T-helper 17 cell (primary cell): ENCODE results near the gene ZFAND3. TPM values are rescaled to one million over a fixed set of nuclear protein-coding genes. Genes with fewer than 3 reads are reported as not detected.

Experiments used
- ATAC-seq: fragments of 150-1000 bp; cut with Tn5 transposase; 2 replicates; pipeline ENCODE4 v1.10.0; 2021; ENCODE audit warnings: mild to moderate bottlenecking, moderate library complexity
- DNase-seq, 3 donors: peaks; one replicate each; pipeline versions ENCODE4 v3.0.0 to v3.0.0-alpha.2; 2020 to 2021
- H3K9me3 ChIP-seq: one replicate; pipeline ENCODE4 v1.7.0; 2013; ENCODE audit warnings: low read length, mild to moderate bottlenecking; ENCODE audit not compliant: control insufficient read depth, poor library complexity, severe bottlenecking
- H3K27ac Mint-ChIP-seq: one replicate; pipeline ENCODE4 v1.8.0; 2022; ENCODE audit warnings: mild to moderate bottlenecking, moderate library complexity, mixed read lengths
- H3K27me3 Mint-ChIP-seq: one replicate; pipeline ENCODE4 v1.8.0; 2022; ENCODE audit warnings: mixed read lengths
- H3K36me3 Mint-ChIP-seq: one replicate; pipeline ENCODE4 v1.8.0; 2022; ENCODE audit warnings: low read depth, mixed read lengths
- H3K4me1 Mint-ChIP-seq: one replicate; pipeline ENCODE4 v1.8.0; 2022; ENCODE audit warnings: mild to moderate bottlenecking, mixed read lengths
- H3K4me3 Mint-ChIP-seq: one replicate; pipeline ENCODE4 v1.8.0; 2022; ENCODE audit warnings: mild to moderate bottlenecking, moderate library complexity, mixed read lengths
- total RNA-seq, 4 donors: library from RNA in 2 of 4; stranded (reverse) in 2 of 4; gene quantifications; one replicate each; pipeline ENCODE4 v1.2.3 and lab custom pipeline; 2022 to 2026

The ZFAND3 gene
- total RNA-seq, 2 donors from 2014 or later, result 48.6 to 61.0 TPM

GRCh38 chr6:38174315-38174714 lies 354.8 kb downstream of the ZFAND3 start:
- H3K27me3 Mint-ChIP-seq, result no peaks in the 10 kb centered on the region
- H3K4me3 Mint-ChIP-seq, result no peak overlapping the region
- peaks cover 12% of the 10 kb centered on the region for H3K4me1 Mint-ChIP-seq
- DNase-seq, result no peak
- peaks cover 4% of the 10 kb centered on the region for H3K36me3 Mint-ChIP-seq
- no peak for ATAC-seq
- no peaks in the 10 kb centered on the region for H3K9me3 ChIP-seq
- H3K27ac Mint-ChIP-seq, result peak overlapping the region; percentile 57

GRCh38 chr6:38174806-38175495 lies 355.4 kb downstream of the ZFAND3 start:
- Mint-ChIP-seq H3K36me3 (peaks cover 4% of the 10 kb centered on the region), H3K4me3 (no peak overlapping the region), H3K27ac (peak overlapping the region; percentile 57), H3K27me3 (no peaks in the 10 kb centered on the region), H3K4me1 (peaks cover 12% of the 10 kb centered on the region)
- DNase-seq, result no peak
- no peak for ATAC-seq
- H3K9me3 ChIP-seq, result no peaks in the 10 kb centered on the region

- H3K27ac Mint-ChIP-seq, result peak overlapping the region; percentile 57
- no peak for ATAC-seq
- H3K27me3 Mint-ChIP-seq, result no peaks in the 10 kb centered on the region
- no peak for DNase-seq
- H3K4me3 Mint-ChIP-seq, result no peak overlapping the region
- peaks cover 12% of the 10 kb centered on the region for H3K4me1 Mint-ChIP-seq
- no peaks in the 10 kb centered on the region for H3K9me3 ChIP-seq
- peaks cover 4% of the 10 kb centered on the region for H3K36me3 Mint-ChIP-seq
These were observed 356.3 kb downstream of the ZFAND3 start for GRCh38 chr6:38175786-38176185.

- Mint-ChIP-seq H3K4me1 (peaks cover 15% of the 10 kb centered on the region), H3K27me3 (no peaks in the 10 kb centered on the region), H3K36me3 (peaks cover 4% of the 10 kb centered on the region), H3K4me3 (peak overlapping the region; percentile 33), H3K27ac (peak overlapping the region; percentile 89)
- no peaks in the 10 kb centered on the region for H3K9me3 ChIP-seq
- no peak for DNase-seq
- no peak for ATAC-seq
These were observed 357.5 kb downstream of the ZFAND3 start for GRCh38 chr6:38176797-38177751.

- Mint-ChIP-seq H3K27ac (peak overlapping the region; percentile 89), H3K4me1 (peaks cover 15% of the 10 kb centered on the region), H3K36me3 (peaks cover 4% of the 10 kb centered on the region), H3K4me3 (peak overlapping the region; percentile 43), H3K27me3 (no peaks in the 10 kb centered on the region)
- no peak for DNase-seq
- ATAC-seq, result no peak
- no peaks in the 10 kb centered on the region for H3K9me3 ChIP-seq
These were observed 358.5 kb downstream of the ZFAND3 start for GRCh38 chr6:38177882-38178583.

- no peaks in the 10 kb centered on the region for H3K9me3 ChIP-seq
- peak overlapping the region; percentile 43 for H3K4me3 Mint-ChIP-seq
- peaks cover 12% of the 10 kb centered on the region for H3K4me1 Mint-ChIP-seq
- ATAC-seq (no peak), DNase-seq (no peak)
- H3K36me3 Mint-ChIP-seq, result peaks cover 4% of the 10 kb centered on the region
- H3K27me3 Mint-ChIP-seq, result no peaks in the 10 kb centered on the region
- H3K27ac Mint-ChIP-seq, result no peak overlapping the region
These were observed 359.0 kb downstream of the ZFAND3 start for GRCh38 chr6:38178584-38178886.

GRCh38 chr6:38179300-38179699 lies 359.8 kb downstream of the ZFAND3 start:
- Mint-ChIP-seq H3K4me3 (no peak overlapping the region), H3K27me3 (no peaks in the 10 kb centered on the region), H3K4me1 (peaks cover 15% of the 10 kb centered on the region), H3K36me3 (peaks cover 4% of the 10 kb centered on the region), H3K27ac (peak overlapping the region; percentile 6)
- H3K9me3 ChIP-seq, result no peaks in the 10 kb centered on the region
- DNase-seq (no peak), ATAC-seq (no peak)

GRCh38 chr6:38179794-38180430 lies 360.4 kb downstream of the ZFAND3 start:
- Mint-ChIP-seq H3K4me1 (peaks cover 15% of the 10 kb centered on the region), H3K36me3 (peaks cover 4% of the 10 kb centered on the region), H3K27me3 (no peaks in the 10 kb centered on the region), H3K27ac (peak overlapping the region; percentile 6), H3K4me3 (no peak overlapping the region)
- DNase-seq, result no peak
- ATAC-seq, result no peak
- H3K9me3 ChIP-seq, result no peaks in the 10 kb centered on the region

- ATAC-seq (no peak), DNase-seq (no peak)
- Mint-ChIP-seq H3K27ac (peak overlapping the region; percentile 74), H3K36me3 (peaks cover 4% of the 10 kb centered on the region), H3K4me1 (peaks cover 15% of the 10 kb centered on the region), H3K4me3 (no peak overlapping the region), H3K27me3 (no peaks in the 10 kb centered on the region)
- H3K9me3 ChIP-seq, result no peaks in the 10 kb centered on the region
These were observed 361.1 kb downstream of the ZFAND3 start for GRCh38 chr6:38180586-38180985.

GRCh38 chr6:38182426-38182825 lies 362.9 kb downstream of the ZFAND3 start:
- Mint-ChIP-seq H3K27ac (no peak overlapping the region), H3K4me1 (peaks cover 19% of the 10 kb centered on the region)

GRCh38 chr6:38183856-38184584 lies 364.5 kb downstream of the ZFAND3 start:
- DNase-seq (no peak), ATAC-seq (no peak)
- peak overlapping the region; percentile 77 for H3K27ac Mint-ChIP-seq
- peaks cover 16% of the 10 kb centered on the region for H3K4me1 Mint-ChIP-seq
- H3K4me3 Mint-ChIP-seq, result no peak overlapping the region
- H3K27me3 Mint-ChIP-seq, result no peaks in the 10 kb centered on the region
- H3K9me3 ChIP-seq, result no peaks in the 10 kb centered on the region
- H3K36me3 Mint-ChIP-seq, result peaks cover 6% of the 10 kb centered on the region

More at GRCh38 chr6:38182426-38182825, 362.9 kb downstream of the ZFAND3 start:
- ATAC-seq, result no peak
- no peak overlapping the region for H3K4me3 Mint-ChIP-seq
- no peaks in the 10 kb centered on the region for H3K9me3 ChIP-seq
- H3K27me3 Mint-ChIP-seq, result no peaks in the 10 kb centered on the region
- peaks cover 3% of the 10 kb centered on the region for H3K36me3 Mint-ChIP-seq
- no peak for DNase-seq

GRCh38 chr6:38184585-38185080 lies 365.1 kb downstream of the ZFAND3 start:
- H3K27ac Mint-ChIP-seq, result peak overlapping the region; percentile 77
- H3K27me3 Mint-ChIP-seq, result no peaks in the 10 kb centered on the region
- H3K36me3 Mint-ChIP-seq, result peaks cover 8% of the 10 kb centered on the region
- no peaks in the 10 kb centered on the region for H3K9me3 ChIP-seq
- H3K4me1 Mint-ChIP-seq, result peaks cover 18% of the 10 kb centered on the region
- DNase-seq, result no peak
- ATAC-seq, result no peak
- no peak overlapping the region for H3K4me3 Mint-ChIP-seq
